WTC11 (cell line): Measurements from ENCODE around the gene PROB1. TPM values are rescaled to one million over a fixed set of nuclear protein-coding genes. Genes with fewer than 3 reads are reported as not detected.

ENCODE experiments used
- ATAC-seq: fragments of 200-7000 bp; cut with Tn5 transposase; 2 replicates; pipeline ENCODE4 v1.10.0; 2021; ENCODE audit warnings: mild to moderate bottlenecking, moderate library complexity
- CTCF ChIA-PET: fragments of 300-600 bp; sonication (Branson Sonifier 250); formaldehyde crosslinking; loops from one replicate; lab custom pipeline; 2021; ENCODE audit warnings: antibody characterized with exemption; lab: Charles Lee
- POLR2A ChIA-PET: fragments of 350-600 bp; sonication (Branson Sonifier 250); formaldehyde crosslinking; loops from one replicate; lab custom pipeline; 2021; ENCODE audit warnings: antibody characterized with exemption; lab: Charles Lee
- DNase-seq: peaks from one replicate; pipeline ENCODE4 v3.0.0; 2021; ENCODE audit warnings: low spot score
- H3K27ac Mint-ChIP-seq: 2 replicates; pipeline ENCODE4 v1.8.0; 2021; ENCODE audit warnings: mixed read lengths
- H3K27me3 Mint-ChIP-seq: 2 replicates; pipeline ENCODE4 v1.8.0; 2021; ENCODE audit warnings: low read depth, mild to moderate bottlenecking, moderate library complexity, mixed read lengths
- H3K36me3 Mint-ChIP-seq: 2 replicates; pipeline ENCODE4 v1.8.0; 2021; ENCODE audit warnings: mixed read lengths
- H3K4me1 Mint-ChIP-seq: 2 replicates; pipeline ENCODE4 v1.8.0; 2022; ENCODE audit warnings: mixed read lengths
- H3K4me3 Mint-ChIP-seq: 2 replicates; pipeline ENCODE4 v1.8.0; 2021; ENCODE audit warnings: mild to moderate bottlenecking, moderate library complexity, mixed read lengths
- H3K9me3 Mint-ChIP-seq: 2 replicates; pipeline ENCODE4 v1.8.0; 2021; ENCODE audit warnings: mixed read lengths
- AFF4 ChIP-seq: sonication (generic); formaldehyde crosslinking; IDR thresholded peaks from 2 replicates; pipeline ENCODE4 v1.8.1; 2023; ENCODE audit warnings: mild to moderate bottlenecking, missing genetic modification reagents, borderline replicate concordance
- AR ChIP-seq: fragments of 250-450 bp; sonication (Bioruptor Pico); IDR thresholded peaks from 2 replicates; pipeline ENCODE4 v1.9.0; 2021; ENCODE audit warnings: mild to moderate bottlenecking
- CDX4 ChIP-seq: fragments of 250-450 bp; sonication (Bioruptor Pico); IDR thresholded peaks from 2 replicates; pipeline ENCODE4 v1.9.0; 2021; ENCODE audit warnings: moderate library complexity, mild to moderate bottlenecking, inconsistent platforms, borderline replicate concordance
- CTCF ChIP-seq: fragments of 200-600 bp; IDR thresholded peaks from 2 replicates; pipeline ENCODE4 v1.8.0; 2022; ENCODE audit warnings: antibody characterized with exemption
- GABPB1 ChIP-seq: sonication (generic); formaldehyde crosslinking; IDR thresholded peaks from 2 replicates; pipeline ENCODE4 v1.8.1; 2023; ENCODE audit warnings: mild to moderate bottlenecking, missing genetic modification reagents
- JAZF1 ChIP-seq: fragments of 250-450 bp; sonication (Bioruptor Pico); IDR thresholded peaks from 2 replicates; pipeline ENCODE4 v1.9.0; 2021; ENCODE audit warnings: moderate library complexity, mild to moderate bottlenecking, inconsistent platforms
- NR1H2 ChIP-seq: sonication (generic); formaldehyde crosslinking; IDR thresholded peaks from 2 replicates; pipeline ENCODE4 v1.9.0; 2021; ENCODE audit warnings: mild to moderate bottlenecking, moderate library complexity, missing genetic modification reagents
- NR3C1 ChIP-seq: sonication (generic); formaldehyde crosslinking; conservative IDR thresholded peaks from 2 replicates; pipeline ENCODE4 v1.8.1; 2023; ENCODE audit warnings: low read depth, mild to moderate bottlenecking, missing genetic modification reagents
- USF1 ChIP-seq: sonication (generic); formaldehyde crosslinking; IDR thresholded peaks from 2 replicates; pipeline ENCODE4 v1.8.0; 2022; ENCODE audit warnings: mild to moderate bottlenecking, missing genetic modification reagents
- ZNF219 ChIP-seq: sonication (generic); formaldehyde crosslinking; IDR thresholded peaks from 2 replicates; pipeline ENCODE4 v1.8.0; 2023; ENCODE audit warnings: missing genetic modification reagents, mild to moderate bottlenecking, borderline replicate concordance
- ZNF416 ChIP-seq: fragments of 250-450 bp; sonication (Bioruptor Pico); IDR thresholded peaks from 2 replicates; pipeline ENCODE4 v1.9.0; 2021; ENCODE audit warnings: mild to moderate bottlenecking, inconsistent platforms
- total RNA-seq: library from RNA; stranded (reverse); gene quantifications from 3 replicates; pipeline ENCODE4 v1.2.3, GENCODE V29; 2021

PROB1 gene
- total RNA-seq, 1 experiment from 2014 or later, result 2.5 TPM

GRCh38 chr5:139402561-139403158, 7.8 kb upstream of the PROB1 start:
- peak; percentile 71 for DNase-seq
- H3K27me3 Mint-ChIP-seq, result no peaks in the 10 kb centered on the region
- H3K4me3 Mint-ChIP-seq, result peak overlapping the region; percentile 94
- ATAC-seq, result peak; percentile 32
- no peak overlapping the region; the same call in 1 of the 2 replicates for H3K27ac Mint-ChIP-seq
- H3K36me3 Mint-ChIP-seq, result peaks cover 16% of the 10 kb centered on the region
- ChIA-PET POLR2A (interaction anchor here (0.6 to 1.5 kb wide), 3 partner anchors 7 to 127 kb away, joined by 3 to 4 read pairs (median 3); partner anchors contain the start of gene PROB1), CTCF (interaction anchor here (0.6 to 3.4 kb wide), 20 partner anchors 9 to 373 kb away, joined by 3 to 31 read pairs (median 4); partner anchors contain the start of genes CXXC5, DNAJC18, PAIP2 and PROB1)
- no peaks in the 10 kb centered on the region for H3K9me3 Mint-ChIP-seq
- peaks cover 16% of the 10 kb centered on the region for H3K4me1 Mint-ChIP-seq
- TF ChIP-seq CTCF (peak; percentile 64; the same call in 1 of the 2 replicates), ZNF416 (no peak), CDX4 (CRISPR knock-in tag) (no peak)

- CTCF ChIA-PET, result interaction anchor here (0.6 to 3.4 kb wide), 6 partner anchors 9 to 364 kb away, joined by 4 to 31 read pairs (median 7); partner anchors contain the start of gene PROB1
These were observed 6.6 kb upstream of the PROB1 start for GRCh38 chr5:139401546-139401945.

More at GRCh38 chr5:139401546-139401945, 6.6 kb upstream of the PROB1 start:
- POLR2A ChIA-PET, result no interaction called here
- DNase-seq (no peak), ATAC-seq (no peak)
- no peak overlapping the region for H3K4me3 Mint-ChIP-seq
- H3K27me3 Mint-ChIP-seq, result no peaks in the 10 kb centered on the region; the same call in 1 of the 2 replicates
- peaks cover 21% of the 10 kb centered on the region for H3K4me1 Mint-ChIP-seq
- TF ChIP-seq USF1 (CRISPR knock-in tag), result no peak
- no peak for TF ChIP-seq GABPB1 (CRISPR knock-in tag)
- TF ChIP-seq AR, result no peak
- no peak for TF ChIP-seq NR3C1 (CRISPR knock-in tag)
- no peak for TF ChIP-seq NR1H2 (CRISPR knock-in tag)
- no peak for TF ChIP-seq CDX4 (CRISPR knock-in tag)
- TF ChIP-seq ZNF219 (CRISPR knock-in tag), result no peak
- TF ChIP-seq JAZF1 (CRISPR knock-in tag), result no peak
- TF ChIP-seq AFF4 (CRISPR knock-in tag), result no peak
- H3K36me3 Mint-ChIP-seq, result peaks cover 19% of the 10 kb centered on the region
- H3K9me3 Mint-ChIP-seq, result no peaks in the 10 kb centered on the region
- H3K27ac Mint-ChIP-seq, result no peak overlapping the region
